ENCODE measurements around the gene DNAJC1. TPM values are rescaled to one million over a fixed set of nuclear protein-coding genes. Genes with fewer than 3 reads are reported as not detected.

The DNAJC1 gene, protein sequence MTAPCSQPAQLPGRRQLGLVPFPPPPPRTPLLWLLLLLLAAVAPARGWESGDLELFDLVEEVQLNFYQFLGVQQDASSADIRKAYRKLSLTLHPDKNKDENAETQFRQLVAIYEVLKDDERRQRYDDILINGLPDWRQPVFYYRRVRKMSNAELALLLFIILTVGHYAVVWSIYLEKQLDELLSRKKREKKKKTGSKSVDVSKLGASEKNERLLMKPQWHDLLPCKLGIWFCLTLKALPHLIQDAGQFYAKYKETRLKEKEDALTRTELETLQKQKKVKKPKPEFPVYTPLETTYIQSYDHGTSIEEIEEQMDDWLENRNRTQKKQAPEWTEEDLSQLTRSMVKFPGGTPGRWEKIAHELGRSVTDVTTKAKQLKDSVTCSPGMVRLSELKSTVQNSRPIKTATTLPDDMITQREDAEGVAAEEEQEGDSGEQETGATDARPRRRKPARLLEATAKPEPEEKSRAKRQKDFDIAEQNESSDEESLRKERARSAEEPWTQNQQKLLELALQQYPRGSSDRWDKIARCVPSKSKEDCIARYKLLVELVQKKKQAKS
- polyA plus RNA-seq (2013) = 42.0 TPM

DNA sequence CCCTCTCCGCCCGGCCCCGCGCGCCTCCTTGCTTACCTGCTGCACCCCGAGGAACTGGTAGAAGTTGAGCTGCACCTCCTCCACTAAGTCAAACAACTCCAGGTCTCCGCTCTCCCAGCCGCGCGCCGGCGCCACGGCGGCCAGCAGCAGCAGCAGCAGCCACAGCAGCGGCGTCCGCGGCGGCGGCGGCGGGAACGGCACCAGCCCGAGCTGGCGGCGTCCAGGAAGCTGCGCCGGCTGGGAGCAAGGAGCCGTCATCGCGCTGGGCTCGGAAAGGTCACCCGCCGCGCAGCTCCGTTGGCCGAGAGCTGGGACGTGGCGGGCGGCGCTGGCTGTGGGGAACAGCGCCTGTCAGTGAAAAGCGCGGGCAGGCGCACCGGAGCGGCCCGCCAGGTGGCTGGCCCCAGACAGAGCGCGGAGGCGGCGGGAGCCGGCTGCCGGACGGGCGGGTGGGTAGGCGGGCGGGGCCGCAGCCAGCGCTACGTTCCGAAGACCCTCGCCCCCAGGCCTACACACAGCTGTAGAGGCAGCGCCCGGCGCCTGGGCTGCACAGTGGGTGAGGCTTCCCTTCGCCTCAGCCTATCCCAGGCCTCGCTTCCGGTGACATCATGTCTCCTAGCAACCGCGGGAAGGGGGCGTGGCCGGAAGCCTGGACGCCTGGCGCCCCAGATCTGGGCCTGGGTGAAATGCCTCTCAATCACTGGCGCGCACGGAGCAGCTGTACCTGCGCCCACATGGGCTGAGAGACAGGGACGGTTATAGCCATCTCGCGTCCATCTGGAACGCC lies at the start of gene DNAJC1:
Gene DNAJC1, minus strand, starts transcription at position 554 of the 787 bp plus-strand sequence. Its CDS starts 296 bp downstream, at position 258.
- under 1% methylated on average over 60 of the region's 83 CpGs for WGBS (ENCODE audit: insufficient coverage)
- Histone ChIP-seq H3K9me3 (ENCODE audit: control extremely low read depth in 1 of 5, control insufficient read depth in 4 of 5, insufficient read depth in 2 of 5, low read depth in 1 of 5, low read length in 4 of 5) (peaks cover 0 to 5% (median 0%) of the 10 kb centered on the region in 5 experiments), H3K4me1 (ENCODE audit: control extremely low read depth in 1 of 4, control insufficient read depth in 4 of 4, insufficient read depth in 4 of 4, low read length in 3 of 4) (peaks cover 4 to 26% (median 16%) of the 10 kb centered on the region in 4 experiments), H3K4me3 (ENCODE audit: control insufficient read depth in 1 of 7, extremely low read depth in 1 of 7, insufficient read depth in 4 of 7, low read depth in 2 of 7, low read length in 6 of 7) (peak within 1 kb of the TSS; percentile 88 to 98 (median 97)), H3K27ac (ENCODE audit: insufficient read depth in 1 of 2, low read depth in 1 of 2, low read length in 2 of 2, poor library complexity in 1 of 2, severe bottlenecking in 2 of 2) (peak within 1 kb of the TSS; percentile 67 to 91), H3K36me3 (ENCODE audit: control insufficient read depth in 4 of 4, insufficient read depth in 4 of 4, low read length in 3 of 4) (peaks cover 0 to 5% (median 0%) of the 10 kb centered on the region in 4 experiments), H3K27me3 (replicated peaks in 2 of 5; ENCODE audit: control insufficient read depth in 4 of 5, insufficient read depth in 5 of 5, low read length in 4 of 5) (no peaks in the 10 kb centered on the region)
- ChIA-PET CTCF (interaction anchor here (0.6 to 2.0 kb wide), 10 partner anchors 9 to 986 kb away, joined by 3 to 11 read pairs (median 4); no protein-coding TSS in a partner anchor), POLR2A (interaction anchor here (1.1 to 1.4 kb wide), 3 partner anchors 10 to 230 kb away, joined by 3 to 4 read pairs (median 3); no protein-coding TSS in a partner anchor)
- peak; percentile 96 to 98 (median 98) for DNase-seq

DNA sequence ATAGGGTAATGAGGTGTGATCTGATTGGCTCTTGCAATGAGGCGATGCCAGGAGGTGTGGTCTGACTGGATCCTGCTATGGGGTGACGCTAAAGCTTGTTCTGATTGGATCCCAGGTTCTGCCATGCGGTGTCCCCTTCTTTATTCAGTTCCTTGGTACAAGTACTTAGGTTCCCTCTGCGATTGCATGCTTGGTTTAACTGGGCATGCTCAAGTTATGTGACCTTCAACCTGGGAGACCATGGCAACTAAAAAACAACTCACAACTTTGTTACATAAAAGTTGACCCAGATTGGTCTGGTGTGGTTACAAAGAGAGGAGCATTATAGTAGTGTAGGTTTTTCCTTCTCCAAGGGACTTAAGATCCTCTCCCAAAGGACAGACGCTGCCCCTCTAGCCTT lies 49.5 kb upstream of the DNAJC1 start:
- peaks cover 0 to 5% (median 1%) of the 10 kb centered on the region in 5 experiments for H3K9me3 ChIP-seq (ENCODE audit: control extremely low read depth in 1 of 5, control insufficient read depth in 4 of 5, insufficient read depth in 2 of 5, low read depth in 1 of 5, low read length in 4 of 5)
- no peak overlapping the region for H3K27ac ChIP-seq (ENCODE audit: insufficient read depth in 1 of 2, low read depth in 1 of 2, low read length in 2 of 2, poor library complexity in 1 of 2, severe bottlenecking in 2 of 2)
- H3K36me3 ChIP-seq (ENCODE audit: control insufficient read depth in 4 of 4, insufficient read depth in 4 of 4, low read length in 3 of 4) = no peaks in the 10 kb centered on the region
- 100% methylated on average over 3 of the region's 5 CpGs for whole genome bisulfite sequencing (ENCODE audit: insufficient coverage)
- ChIA-PET POLR2A (no interaction called here), CTCF (no interaction called here)
- no peak for DNase-seq
- H3K4me3 ChIP-seq (ENCODE audit: control insufficient read depth in 1 of 7, extremely low read depth in 1 of 7, insufficient read depth in 4 of 7, low read depth in 2 of 7, low read length in 6 of 7) = no peak overlapping the region
- H3K4me1 ChIP-seq (ENCODE audit: control extremely low read depth in 1 of 4, control insufficient read depth in 4 of 4, insufficient read depth in 4 of 4, low read length in 3 of 4) = no peaks in the 10 kb centered on the region
- no peaks in the 10 kb centered on the region for H3K27me3 ChIP-seq (replicated peaks in 2 of 5; ENCODE audit: control insufficient read depth in 4 of 5, insufficient read depth in 5 of 5, low read length in 4 of 5)

DNA sequence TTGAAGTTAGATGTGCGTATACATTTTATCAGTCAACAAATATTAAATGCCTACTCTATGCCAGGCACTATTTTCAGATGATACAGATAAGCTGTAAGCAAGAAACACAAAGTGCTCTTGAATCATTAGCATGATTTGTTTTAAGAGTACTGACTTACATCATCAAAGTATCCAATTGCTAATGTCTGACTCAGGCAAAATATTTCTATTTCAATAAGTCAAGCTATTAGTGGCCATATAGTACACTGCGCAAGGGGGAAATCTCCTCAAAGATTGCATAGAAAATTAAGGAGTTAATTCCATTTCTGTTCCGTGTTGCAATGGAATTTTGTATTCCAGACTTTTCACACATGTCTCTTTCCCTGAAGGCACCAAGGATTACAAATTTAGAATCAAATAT lies 46.1 kb upstream of the DNAJC1 start:
- 93% methylated on average over 2 of the region's 3 CpGs for WGBS (ENCODE audit: insufficient coverage)
- no peaks in the 10 kb centered on the region for H3K4me1 ChIP-seq (ENCODE audit: control extremely low read depth in 1 of 4, control insufficient read depth in 4 of 4, insufficient read depth in 4 of 4, low read length in 3 of 4)
- H3K9me3 ChIP-seq (ENCODE audit: control extremely low read depth in 1 of 5, control insufficient read depth in 4 of 5, insufficient read depth in 2 of 5, low read depth in 1 of 5, low read length in 4 of 5) = peaks cover 0 to 5% (median 0%) of the 10 kb centered on the region in 5 experiments
- H3K27ac ChIP-seq (ENCODE audit: insufficient read depth in 1 of 2, low read depth in 1 of 2, low read length in 2 of 2, poor library complexity in 1 of 2, severe bottlenecking in 2 of 2) = no peak overlapping the region
- H3K36me3 ChIP-seq (ENCODE audit: control insufficient read depth in 4 of 4, insufficient read depth in 4 of 4, low read length in 3 of 4) = no peaks in the 10 kb centered on the region
- POLR2A ChIA-PET = interaction anchor here (0.6 kb wide), 1 partner anchor 153 kb away, joined by 3 read pairs; no protein-coding TSS in a partner anchor
- CTCF ChIA-PET = interaction anchor here (0.9 kb wide), 1 partner anchor 373 kb away, joined by 3 read pairs; no protein-coding TSS in a partner anchor
- H3K4me3 ChIP-seq (ENCODE audit: control insufficient read depth in 1 of 7, extremely low read depth in 1 of 7, insufficient read depth in 4 of 7, low read depth in 2 of 7, low read length in 6 of 7) = no peak overlapping the region
- DNase-seq = no peak
- H3K27me3 ChIP-seq (replicated peaks in 2 of 5; ENCODE audit: control insufficient read depth in 4 of 5, insufficient read depth in 5 of 5, low read length in 4 of 5) = no peaks in the 10 kb centered on the region

GRCh38 chr10:22047812-22048211 lies 44.3 kb upstream of the DNAJC1 start:
- ChIA-PET CTCF (interaction anchor here (0.9 kb wide), 1 partner anchor 56 kb away, joined by 3 read pairs; no protein-coding TSS in a partner anchor), POLR2A (no interaction called here)
- Histone ChIP-seq H3K4me1 (ENCODE audit: control extremely low read depth in 1 of 4, control insufficient read depth in 4 of 4, insufficient read depth in 4 of 4, low read length in 3 of 4) (peaks cover 0 to 8% (median 5%) of the 10 kb centered on the region in 4 experiments), H3K4me3 (ENCODE audit: control insufficient read depth in 1 of 7, extremely low read depth in 1 of 7, insufficient read depth in 4 of 7, low read depth in 2 of 7, low read length in 6 of 7) (no peak overlapping the region), H3K27me3 (replicated peaks in 2 of 5; ENCODE audit: control insufficient read depth in 4 of 5, insufficient read depth in 5 of 5, low read length in 4 of 5) (no peaks in the 10 kb centered on the region), H3K36me3 (ENCODE audit: control insufficient read depth in 4 of 4, insufficient read depth in 4 of 4, low read length in 3 of 4) (no peaks in the 10 kb centered on the region), H3K27ac (ENCODE audit: insufficient read depth in 1 of 2, low read depth in 1 of 2, low read length in 2 of 2, poor library complexity in 1 of 2, severe bottlenecking in 2 of 2) (no peak overlapping the region), H3K9me3 (ENCODE audit: control extremely low read depth in 1 of 5, control insufficient read depth in 4 of 5, insufficient read depth in 2 of 5, low read depth in 1 of 5, low read length in 4 of 5) (peaks cover 0 to 5% (median 0%) of the 10 kb centered on the region in 5 experiments)
- 100% methylated on average over 1 of the region's 1 CpG for WGBS (ENCODE audit: insufficient coverage)
- no peak for DNase-seq

DNA sequence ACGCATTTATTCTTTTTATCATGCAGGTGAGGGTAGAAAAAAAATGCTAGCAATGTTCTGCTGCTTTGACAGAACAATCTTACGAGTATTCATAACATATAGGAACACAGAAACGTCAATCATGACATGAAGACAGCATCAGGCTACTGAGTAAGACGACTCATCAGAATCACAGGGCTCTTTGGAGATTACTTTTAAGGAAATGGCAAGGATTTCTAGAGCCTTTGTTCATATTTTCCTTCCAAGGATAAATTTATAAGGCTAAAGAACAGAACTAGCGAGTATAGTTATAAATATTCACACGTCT lies 39.8 kb upstream of the DNAJC1 start:
- Histone ChIP-seq H3K36me3 (ENCODE audit: control insufficient read depth in 4 of 4, insufficient read depth in 4 of 4, low read length in 3 of 4) (no peaks in the 10 kb centered on the region), H3K9me3 (ENCODE audit: control extremely low read depth in 1 of 5, control insufficient read depth in 4 of 5, insufficient read depth in 2 of 5, low read depth in 1 of 5, low read length in 4 of 5) (no peaks in the 10 kb centered on the region), H3K4me1 (ENCODE audit: control extremely low read depth in 1 of 4, control insufficient read depth in 4 of 4, insufficient read depth in 4 of 4, low read length in 3 of 4) (peaks cover 0 to 13% (median 11%) of the 10 kb centered on the region in 4 experiments), H3K27me3 (replicated peaks in 2 of 5; ENCODE audit: control insufficient read depth in 4 of 5, insufficient read depth in 5 of 5, low read length in 4 of 5) (no peaks in the 10 kb centered on the region), H3K4me3 (ENCODE audit: control insufficient read depth in 1 of 7, extremely low read depth in 1 of 7, insufficient read depth in 4 of 7, low read depth in 2 of 7, low read length in 6 of 7) (no peak overlapping the region), H3K27ac (ENCODE audit: insufficient read depth in 1 of 2, low read depth in 1 of 2, low read length in 2 of 2, poor library complexity in 1 of 2, severe bottlenecking in 2 of 2) (no peak overlapping the region)
- POLR2A ChIA-PET = interaction anchor here (0.6 kb wide), 1 partner anchor 14 kb away, joined by 3 read pairs; no protein-coding TSS in a partner anchor
- CTCF ChIA-PET = no interaction called here
- 76% methylated on average over 5 of the region's 6 CpGs for WGBS (ENCODE audit: insufficient coverage)
- DNase-seq = peak in 2 of 3 donors; percentile 7 to 15

DNA sequence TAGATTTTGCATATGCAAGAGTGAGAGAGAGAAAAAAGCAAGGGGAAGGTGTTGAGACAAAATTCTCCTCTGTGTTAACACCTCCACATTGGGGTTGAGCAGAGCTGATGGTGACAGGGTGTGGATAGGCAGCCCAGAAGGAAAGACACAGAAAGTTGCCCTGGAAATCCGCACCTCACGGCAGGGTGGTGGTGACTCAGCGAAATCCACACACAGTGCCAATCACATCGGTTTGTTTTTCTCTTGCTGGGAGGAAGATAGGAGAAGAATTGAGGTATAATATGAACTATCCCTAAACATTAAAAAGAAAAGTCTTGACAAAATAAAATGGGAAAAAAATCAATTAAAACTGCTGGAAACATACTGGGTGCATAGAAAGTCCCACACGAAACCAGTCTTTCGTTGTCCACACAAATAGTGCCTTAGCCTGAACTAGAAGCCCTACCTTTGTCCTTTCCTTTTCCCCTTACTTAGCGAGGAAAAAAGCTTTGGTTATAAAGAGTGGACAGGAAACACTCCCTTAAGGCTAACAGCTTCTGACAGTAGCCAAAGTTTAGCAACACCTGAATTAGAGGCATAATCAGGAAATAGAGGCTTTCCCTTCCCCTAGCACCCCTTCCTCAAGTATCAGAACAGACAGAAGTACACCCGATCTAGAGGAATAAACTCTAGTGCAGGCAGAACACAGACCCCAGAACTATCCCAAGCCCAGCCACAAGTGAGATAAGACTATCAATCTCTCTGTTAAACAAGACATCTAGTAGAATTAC lies 39.2 kb upstream of the DNAJC1 start:
- 17% methylated on average over 1 of the region's 8 CpGs for WGBS (ENCODE audit: insufficient coverage)
- no peaks in the 10 kb centered on the region for H3K36me3 ChIP-seq (ENCODE audit: control insufficient read depth in 4 of 4, insufficient read depth in 4 of 4, low read length in 3 of 4)
- no peaks in the 10 kb centered on the region for H3K9me3 ChIP-seq (ENCODE audit: control extremely low read depth in 1 of 5, control insufficient read depth in 4 of 5, insufficient read depth in 2 of 5, low read depth in 1 of 5, low read length in 4 of 5)
- peaks cover 0 to 13% (median 11%) of the 10 kb centered on the region in 4 experiments for H3K4me1 ChIP-seq (ENCODE audit: control extremely low read depth in 1 of 4, control insufficient read depth in 4 of 4, insufficient read depth in 4 of 4, low read length in 3 of 4)
- H3K27ac ChIP-seq (ENCODE audit: insufficient read depth in 1 of 2, low read depth in 1 of 2, low read length in 2 of 2, poor library complexity in 1 of 2, severe bottlenecking in 2 of 2) = no peak overlapping the region
- ChIA-PET CTCF (no interaction called here), POLR2A (interaction anchor here (0.5 to 0.6 kb wide), 2 partner anchors 13 to 954 kb away, joined by 3 read pairs; no protein-coding TSS in a partner anchor)
- peak; percentile 29 to 78 (median 71) for DNase-seq
- peak overlapping the region in 2 of 7 experiments; percentile 23 to 51 for H3K4me3 ChIP-seq (ENCODE audit: control insufficient read depth in 1 of 7, extremely low read depth in 1 of 7, insufficient read depth in 4 of 7, low read depth in 2 of 7, low read length in 6 of 7)
- H3K27me3 ChIP-seq (replicated peaks in 2 of 5; ENCODE audit: control insufficient read depth in 4 of 5, insufficient read depth in 5 of 5, low read length in 4 of 5) = no peaks in the 10 kb centered on the region
